Left colon (tissue), 2 donors: ENCODE data around the gene TAF10. TPM values are rescaled to one million over a fixed set of nuclear protein-coding genes. Genes with fewer than 3 reads are reported as not detected.

Experiments
- ATAC-seq: fragments of 200-7000 bp; cut with Tn5 transposase; one replicate; pipeline ENCODE4 v1.9.1; 2020; ENCODE audit warnings: mild to moderate bottlenecking, moderate library complexity
- DNase-seq, 2 donors: peaks; one replicate each; pipeline ENCODE4 v3.0.0-alpha.2; 2020
- intact Hi-C, 2 donors: fragments of 100-400 bp; cut with DNase I in 1 of 2; cut with micrococcal nuclease in 1 of 2; formaldehyde crosslinking; loops; one replicate each; pipeline versions ENCODE4 v1.11.2 to v1.14.0; 2022; cut with DNase I, micrococcal nuclease
- long read RNA-seq: library from polyadenylated mRNA; unstranded; transcript quantifications from one replicate; pipeline ENCODE4 v2.0.0, GENCODE V29; 2021
- total RNA-seq, 2 donors: library from RNA; stranded (reverse); fragmentation: NEBNext Ultra II Directional; extraction: Animal tissue kit (Norgen Biotek cat#: 25700); gene quantifications; one replicate each; pipeline ENCODE4 v1.2.1, GENCODE V29; 2021
- donor health status: DM: no; HTN: no; CAD: no.
- donor health status: DM: yes; HTN: yes; CAD: no.

The TAF10 gene
- total RNA-seq, result 100 to 1,000 TPM; 113 to 146 TPM
- long read RNA-seq, full-length matches to known transcripts, result 25 of 34 reads
- long read RNA-seq, partial matches to known transcripts, result 7 of 34 reads
- long read RNA-seq, other reads (novel, unspliced or antisense), result 2 of 34 reads

DNA sequence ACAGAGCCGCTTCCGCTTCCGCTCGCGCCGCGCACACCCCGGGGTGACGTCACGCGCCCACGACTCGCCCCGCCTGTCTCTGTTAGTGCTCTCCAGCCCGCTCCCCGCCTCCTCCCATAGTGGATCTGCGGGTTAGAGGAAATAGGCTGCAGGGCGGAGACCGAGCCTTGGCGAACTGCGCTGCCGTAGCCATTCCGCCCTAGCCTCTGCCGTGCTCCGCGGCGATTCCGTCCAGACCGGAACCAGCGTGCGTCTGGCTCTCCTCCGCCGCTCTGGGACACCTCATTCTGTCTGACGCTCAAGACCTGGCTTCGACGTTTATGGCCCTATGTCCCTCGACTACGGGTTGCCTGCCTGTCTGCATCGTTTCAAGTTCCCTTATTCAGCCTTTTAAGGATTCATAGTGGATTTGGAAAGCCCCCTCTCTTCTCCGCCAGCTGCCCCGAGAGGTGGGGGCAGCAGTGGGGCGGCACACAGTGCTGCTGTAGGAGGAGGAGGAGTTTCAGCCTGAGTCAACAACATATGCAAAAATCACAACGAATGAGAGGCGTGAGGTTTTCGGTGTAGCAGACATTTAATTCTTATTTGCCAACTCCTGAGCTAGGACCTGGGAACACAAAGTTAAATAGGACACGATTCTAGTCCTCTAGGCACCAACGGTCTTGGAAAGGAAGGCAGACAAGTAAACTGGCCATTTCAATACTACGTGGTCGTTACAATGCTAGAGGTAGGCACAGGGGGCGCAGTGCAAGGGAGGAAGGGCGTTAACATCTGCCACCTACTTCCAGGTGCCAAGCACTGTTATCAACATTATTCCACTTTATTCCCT, at the start of gene TAF10:
TSS of gene TAF10 (minus strand) at position 4 of the 829 bp plus-strand sequence. CDS start 27 bp downstream, outside the sequence.
- peak; percentile 98 for DNase-seq
- intact Hi-C loops, result loop anchor here in 1 of 2 donors (10.0 kb wide), 1 partner anchor 228 kb away; no protein-coding TSS in a partner anchor
- peak; percentile 93 for ATAC-seq

DNA sequence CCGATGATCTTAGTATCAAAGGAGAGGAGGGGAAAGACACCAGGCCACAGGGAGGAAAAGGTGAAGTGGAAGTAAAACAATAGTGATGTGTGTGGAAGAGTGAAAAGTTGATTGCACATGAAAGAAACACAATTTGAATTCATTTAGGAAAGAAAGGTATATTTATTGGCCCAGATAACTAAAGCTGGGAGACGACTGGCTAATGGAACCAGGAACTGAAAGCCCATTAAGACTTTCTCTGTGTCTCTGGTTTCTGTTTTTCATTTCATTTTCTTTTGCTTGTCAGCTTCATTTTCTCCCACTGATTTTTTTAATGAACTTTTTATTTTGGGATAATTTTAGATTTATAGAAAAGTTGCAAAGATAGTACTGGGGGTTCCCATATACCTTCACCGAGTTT, 48.7 kb upstream of the TAF10 start:
- DNase-seq (no peak), ATAC-seq (no peak)
- intact Hi-C loops, result no loop called here

DNA sequence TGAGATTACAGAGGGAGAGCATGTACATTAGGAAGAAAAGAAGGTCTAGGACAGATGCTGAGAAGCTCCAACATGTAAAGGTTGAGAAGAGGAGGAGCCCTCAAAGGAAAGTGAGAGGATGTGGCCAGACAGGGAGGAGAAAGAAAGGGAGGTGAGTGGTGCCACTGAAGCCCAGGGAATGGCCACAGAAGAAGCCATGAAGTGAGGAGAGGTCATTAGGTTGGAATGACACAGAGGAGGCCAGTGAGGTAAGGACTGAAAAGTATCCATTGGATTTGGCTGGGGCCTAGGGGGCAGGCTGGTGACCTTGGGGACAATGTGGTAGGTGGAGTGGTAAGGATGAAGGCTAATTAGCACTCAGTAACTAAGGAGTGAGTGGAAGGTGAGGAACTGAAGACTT, 46.6 kb upstream of the TAF10 start:
- intact Hi-C loops, result no loop called here

GRCh38 chr11:6657346-6657745, 45.3 kb upstream of the TAF10 start:
- intact Hi-C loops, result no loop called here
- no peak for ATAC-seq
- DNase-seq, result no peak

More for the DNA sequence above, 46.6 kb upstream of the TAF10 start:
- ATAC-seq (no peak), DNase-seq (no peak)

GRCh38 chr11:6656936-6657335, 44.9 kb upstream of the TAF10 start:
- intact Hi-C loops, result no loop called here
- ATAC-seq, result no peak
- DNase-seq, result no peak

DNA sequence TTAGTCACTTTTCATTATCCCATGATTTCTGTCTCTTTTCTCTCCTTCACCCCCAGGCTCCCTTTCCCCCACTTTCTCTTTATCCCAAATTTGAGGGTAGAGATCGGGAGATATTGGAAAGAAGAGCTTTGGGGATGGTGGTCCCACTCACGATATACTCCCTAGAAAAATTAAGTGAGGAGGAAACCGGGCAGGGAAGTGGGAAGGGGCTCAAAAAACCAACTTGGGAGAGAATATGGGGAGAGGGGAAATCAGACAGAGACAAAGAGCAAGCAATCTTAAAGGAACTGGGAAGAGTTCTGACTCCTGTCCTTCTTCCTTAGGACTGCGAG, 44.5 kb upstream of the TAF10 start:
- intact Hi-C loops, result no loop called here
- ATAC-seq (no peak), DNase-seq (no peak)

- no peak for DNase-seq
- intact Hi-C loops, result no loop called here
- no peak for ATAC-seq
These were observed 44.0 kb upstream of the TAF10 start, which contains the start of gene DCHS1 for GRCh38 chr11:6655790-6656583. Gene DCHS1 (minus strand): TSS chr11:6655809. CDS start chr11:6641613, 14,196 bp downstream.

- intact Hi-C loops, result no loop called here
- DNase-seq (peak in 1 of 2 donors; percentile 31), ATAC-seq (peak; percentile 58)
These were observed 43.2 kb upstream of the TAF10 start for GRCh38 chr11:6655020-6655789.

GRCh38 chr11:6654281-6655019, 42.4 kb upstream of the TAF10 start:
- intact Hi-C loops, result no loop called here
- ATAC-seq (no peak), DNase-seq (no peak)

DNA sequence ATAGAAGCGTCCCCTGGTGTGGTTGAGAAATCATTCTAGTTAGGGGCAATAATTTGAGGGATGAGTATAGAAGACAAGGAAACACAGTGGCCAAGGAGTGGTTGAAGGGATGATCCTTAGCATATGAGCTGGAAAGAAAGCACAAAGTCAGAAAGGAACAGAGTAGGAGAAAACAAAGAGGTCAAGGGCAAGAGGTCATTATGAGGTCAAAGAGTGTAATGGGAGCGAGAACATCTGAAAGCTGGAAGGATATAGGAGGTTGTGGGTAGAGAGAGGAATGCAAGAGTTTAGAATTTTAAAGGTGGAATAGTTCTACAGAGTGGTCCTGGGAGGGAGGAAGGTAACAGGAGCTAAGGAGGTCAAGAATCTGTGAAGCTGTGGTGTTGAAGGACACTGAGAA, 41.6 kb upstream of the TAF10 start:
- DNase-seq, result no peak
- no peak for ATAC-seq
- intact Hi-C loops, result no loop called here

DNA sequence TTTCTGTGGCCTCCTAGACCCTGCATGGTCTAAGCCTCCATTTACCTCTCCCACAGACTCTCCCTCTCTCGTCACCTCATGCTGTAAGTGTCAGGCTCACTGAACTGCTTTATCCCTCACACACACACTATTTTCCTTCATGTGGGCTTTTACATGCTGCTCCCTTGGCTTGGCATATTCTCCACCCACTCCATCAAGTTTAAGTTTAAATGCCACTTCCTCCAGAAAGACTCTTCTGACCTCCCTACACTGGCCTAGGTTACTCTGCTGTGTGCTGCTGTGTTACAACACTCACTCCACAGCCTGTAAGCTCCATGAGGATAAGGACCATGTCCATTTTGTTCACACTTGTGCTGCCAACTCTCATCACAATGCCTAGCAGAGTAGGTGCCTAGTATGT, 41.1 kb upstream of the TAF10 start:
- no peak for ATAC-seq
- no peak for DNase-seq
- intact Hi-C loops, result no loop called here

DNA sequence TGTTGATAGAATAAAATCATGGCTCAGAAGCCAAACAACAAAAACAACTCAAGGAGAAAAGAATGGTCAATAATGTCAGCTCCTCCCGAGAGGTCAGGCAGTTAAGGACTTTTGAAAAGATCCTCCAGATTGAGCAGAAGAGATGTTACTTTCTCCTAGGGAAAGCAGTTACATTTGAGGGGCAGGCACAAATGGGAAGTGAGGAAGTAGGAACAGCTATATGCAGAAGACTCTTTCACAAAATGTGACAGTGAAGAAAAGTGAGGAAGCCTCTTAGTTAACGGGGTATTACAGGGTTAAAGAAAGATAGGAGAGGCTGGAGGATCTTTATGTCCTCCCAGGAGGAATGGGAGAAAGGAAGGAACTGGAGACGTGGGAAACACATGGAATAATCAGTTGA, 40.2 kb upstream of the TAF10 start:
- DNase-seq, result no peak
- intact Hi-C loops, result no loop called here
- no peak for ATAC-seq

DNA sequence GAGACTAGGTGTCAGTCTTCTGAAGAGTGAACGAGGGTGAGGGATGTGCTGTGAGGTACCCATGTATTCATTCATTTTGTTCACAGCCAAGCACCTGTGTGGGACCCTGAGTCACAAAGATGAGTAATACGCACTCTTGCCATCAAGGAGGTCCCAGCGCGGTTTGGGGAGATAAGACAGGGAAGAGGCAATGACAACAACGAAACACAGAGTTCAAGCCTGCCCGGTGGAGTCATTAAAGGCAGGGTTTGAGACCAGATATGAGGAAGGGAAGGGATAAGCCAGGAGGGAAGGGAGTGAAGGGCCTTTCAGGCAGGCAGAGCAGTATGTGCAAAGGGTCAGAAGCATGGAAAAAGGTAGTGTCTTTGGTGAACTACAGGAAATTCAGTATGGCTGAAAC, 39.0 kb upstream of the TAF10 start:
- DNase-seq (no peak), ATAC-seq (no peak)
- intact Hi-C loops, result no loop called here

- intact Hi-C loops, result no loop called here
- DNase-seq (no peak), ATAC-seq (no peak)
These were observed 38.1 kb upstream of the TAF10 start for GRCh38 chr11:6650104-6650503.

GRCh38 chr11:6648501-6648900, 36.5 kb upstream of the TAF10 start:
- intact Hi-C loops, result no loop called here
- no peak for DNase-seq
- ATAC-seq, result no peak

DNA sequence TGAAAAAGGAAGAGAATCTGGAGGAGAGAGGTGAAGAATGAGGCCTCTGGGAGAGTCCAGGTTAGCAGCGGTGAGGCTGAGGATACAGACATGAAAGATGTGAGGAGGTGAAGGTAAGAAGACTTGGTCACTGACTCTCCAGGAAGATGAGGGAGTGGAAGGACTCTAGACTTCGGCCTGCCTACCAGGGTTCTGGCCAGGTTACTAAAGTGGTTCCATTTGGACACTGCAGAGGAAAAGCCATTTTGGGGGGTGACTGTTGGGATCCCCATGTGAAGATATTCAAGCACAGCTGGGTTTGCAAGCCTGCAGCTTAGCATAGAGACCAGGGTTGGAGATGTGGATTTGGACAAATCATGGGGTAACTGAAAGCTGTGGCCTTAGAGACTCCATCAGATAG, 35.8 kb upstream of the TAF10 start:
- DNase-seq, result no peak
- intact Hi-C loops, result no loop called here
- ATAC-seq, result no peak

DNA sequence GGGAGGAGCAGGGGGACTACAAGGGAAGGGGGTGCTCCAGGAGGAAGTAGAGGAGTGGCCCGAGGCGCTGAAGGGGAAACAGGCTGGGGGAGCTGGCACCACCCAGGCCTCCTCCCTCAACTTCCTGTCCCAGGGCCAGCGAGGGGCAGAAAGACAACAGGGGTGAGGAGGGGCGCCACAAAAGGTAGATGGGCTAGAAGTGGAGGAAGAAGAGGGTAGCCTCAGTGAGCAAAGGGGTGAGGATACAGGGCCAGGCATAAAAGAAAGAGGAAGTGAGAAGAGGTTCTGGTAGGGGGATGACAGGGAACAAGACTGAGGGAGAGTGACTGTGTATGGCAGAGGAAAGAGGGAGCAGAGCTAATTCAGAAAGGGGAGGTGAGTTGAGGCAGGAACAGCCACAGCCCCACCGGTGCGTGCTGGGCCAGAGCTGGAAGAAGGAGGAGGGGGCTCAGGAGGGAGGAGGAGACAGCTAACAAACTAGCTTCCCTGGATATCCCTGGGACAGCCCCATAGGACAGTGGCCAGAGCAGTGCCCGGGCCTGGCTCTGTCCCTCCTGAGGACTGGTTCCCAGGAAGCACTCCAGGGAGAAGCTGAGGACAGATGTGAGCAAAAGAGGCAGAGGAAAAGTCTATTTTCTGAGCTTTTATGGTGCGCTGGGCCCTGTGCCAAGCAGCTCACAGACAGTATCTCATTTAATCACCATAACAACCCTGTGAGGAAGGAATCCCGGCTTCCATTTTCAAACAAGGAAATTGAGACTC, 35.1 kb upstream of the TAF10 start:
- DNase-seq (peak in 1 of 2 donors; percentile 43), ATAC-seq (peak; percentile 37)
- intact Hi-C loops, result no loop called here

DNA sequence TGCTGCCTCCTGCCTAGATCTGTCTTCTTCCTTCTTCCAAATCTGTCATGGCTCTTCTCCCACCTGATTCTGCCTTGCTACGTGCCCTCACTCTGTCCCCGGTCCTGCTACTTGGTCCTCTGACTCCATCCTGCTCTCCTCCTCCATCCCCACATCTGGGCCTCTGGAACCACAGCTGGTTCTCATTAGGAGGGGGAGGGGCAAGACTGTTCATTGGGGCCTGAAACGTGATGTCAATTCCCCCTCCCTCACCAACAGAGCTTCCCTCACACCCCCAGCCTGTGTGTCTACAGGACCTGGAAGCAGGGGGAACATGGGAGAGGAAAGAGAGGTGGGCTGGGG, 34.5 kb upstream of the TAF10 start:
- intact Hi-C loops, result no loop called here
- ATAC-seq (no peak), DNase-seq (no peak)
